ENCODE measurements around the gene TMIGD2.
"Not testable (repeated sequence)": the region's sequence is repeated elsewhere in the genome, so short reads cannot be mapped to it uniquely, and the experiment has no call there.

Gene TMIGD2

DNA sequence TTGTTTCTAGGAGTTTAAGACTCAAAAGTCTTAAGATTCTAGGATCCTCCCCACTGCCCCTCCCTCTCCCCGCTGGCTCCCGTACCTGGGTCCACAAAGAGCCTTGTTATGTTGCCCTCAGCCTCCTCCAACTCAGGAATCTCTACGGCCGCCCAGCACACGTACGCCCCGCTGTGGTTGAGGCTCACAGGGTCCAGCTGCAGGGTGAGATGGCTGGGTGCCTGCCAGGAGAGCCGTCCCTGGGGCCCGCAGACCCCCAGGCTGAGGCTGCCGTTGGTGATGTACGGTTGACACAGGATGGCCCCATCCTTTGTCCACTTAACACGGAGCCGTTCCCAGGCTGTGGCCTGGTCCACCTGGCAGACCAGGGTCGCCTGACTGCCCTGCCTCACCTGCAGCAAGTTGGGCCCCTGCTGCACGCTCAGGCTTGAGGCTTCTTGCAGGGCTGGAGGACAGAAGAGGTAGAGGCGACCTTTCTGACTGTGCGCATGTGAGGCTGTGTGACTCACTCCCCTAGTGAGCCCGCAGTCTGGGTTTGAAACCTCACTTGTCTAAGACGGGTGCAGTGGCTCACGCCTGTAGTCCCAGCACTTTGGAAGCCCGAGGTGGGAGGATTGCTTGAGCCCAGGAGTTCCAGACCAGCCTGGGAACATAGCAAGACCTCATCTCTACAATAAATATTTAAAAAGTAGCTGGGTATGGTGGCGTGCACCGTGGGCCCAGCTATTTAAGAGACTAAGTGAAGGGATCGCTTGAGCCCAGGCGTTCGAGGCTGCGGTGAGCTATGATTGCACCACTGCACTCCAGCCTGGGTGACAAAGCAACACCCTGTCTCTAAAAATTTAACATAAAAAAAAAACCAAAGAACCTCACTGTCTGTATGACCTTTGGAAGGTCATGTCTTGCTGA is 4.0 kb downstream of the TMIGD2 start:
- DNase-seq (ENCODE audit: low read depth in 3 of 3), result no peak

- no peak for DNase-seq (ENCODE audit: low read depth in 3 of 3)
These were observed 6.0 kb downstream of the TMIGD2 start for GRCh38 chr19:4295972-4296771.

GRCh38 chr19:4294389-4294788 is 7.8 kb downstream of the TMIGD2 start:
- no peak for DNase-seq (ENCODE audit: low read depth in 3 of 3)

GRCh38 chr19:4292515-4292914 is 9.7 kb downstream of the TMIGD2 start:
- no peak for DNase-seq (ENCODE audit: low read depth in 3 of 3)

DNA sequence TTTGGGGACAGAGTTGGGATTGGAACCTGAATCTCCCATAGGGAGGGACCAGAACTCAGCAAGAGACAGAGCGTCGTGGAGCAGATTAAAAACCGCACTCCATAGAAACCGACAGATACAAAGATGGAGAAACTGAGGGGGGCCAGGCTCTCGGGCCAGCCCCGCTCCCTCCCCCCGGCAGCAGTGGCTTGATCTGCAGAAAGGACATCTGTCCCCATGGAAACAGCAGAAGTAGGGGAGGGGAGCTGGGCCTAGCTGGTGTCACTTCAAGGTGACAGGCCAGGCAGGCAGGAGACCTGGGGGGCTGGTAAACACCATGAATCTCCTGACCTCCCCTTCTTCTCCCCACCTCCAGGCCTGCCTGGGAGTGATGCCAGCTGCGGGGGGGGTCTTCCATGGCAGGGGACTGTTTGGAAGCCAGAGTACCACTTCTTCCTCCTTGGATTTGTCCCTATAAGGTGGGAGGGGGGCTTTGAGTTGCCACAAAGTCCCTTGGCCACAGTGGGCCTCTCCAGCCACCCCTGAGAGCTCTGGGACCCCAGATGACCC is 10.9 kb downstream of the TMIGD2 start:
- DNase-seq (ENCODE audit: low read depth in 3 of 3), result no peak

DNA sequence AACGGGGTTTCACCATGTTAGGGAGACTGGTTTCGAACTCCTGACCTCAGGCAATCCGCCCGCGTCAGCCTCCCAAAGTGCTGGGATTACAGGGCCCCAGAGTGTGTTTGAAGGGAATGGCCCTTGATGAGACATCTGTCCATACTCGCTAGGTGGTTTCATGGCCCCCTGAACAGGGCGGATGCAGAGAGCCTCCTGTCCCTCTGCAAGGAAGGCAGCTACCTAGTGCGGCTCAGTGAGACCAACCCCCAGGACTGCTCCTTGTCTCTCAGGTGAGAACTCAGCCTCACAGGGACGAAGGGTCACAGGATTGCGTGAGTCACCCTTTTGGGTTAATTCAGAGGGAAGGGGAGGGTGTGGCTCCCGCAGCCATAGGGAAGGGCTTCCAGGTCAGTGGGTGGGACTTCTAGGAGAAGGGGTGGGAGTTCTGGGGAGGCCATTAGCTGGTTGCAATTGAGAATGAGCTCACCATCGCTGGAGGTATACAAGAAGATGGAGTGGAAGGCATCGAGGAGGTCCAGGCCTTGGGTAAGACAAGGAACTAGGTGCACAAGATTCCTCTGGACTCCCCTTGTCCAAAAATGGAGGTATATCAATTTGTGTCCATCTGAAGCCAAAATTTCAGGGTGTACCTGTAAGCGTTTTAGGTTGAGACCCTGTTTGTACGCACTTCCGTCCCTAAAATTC is 14.0 kb downstream of the TMIGD2 start:
- DNase-seq (ENCODE audit: low read depth in 3 of 3), result no peak

DNA sequence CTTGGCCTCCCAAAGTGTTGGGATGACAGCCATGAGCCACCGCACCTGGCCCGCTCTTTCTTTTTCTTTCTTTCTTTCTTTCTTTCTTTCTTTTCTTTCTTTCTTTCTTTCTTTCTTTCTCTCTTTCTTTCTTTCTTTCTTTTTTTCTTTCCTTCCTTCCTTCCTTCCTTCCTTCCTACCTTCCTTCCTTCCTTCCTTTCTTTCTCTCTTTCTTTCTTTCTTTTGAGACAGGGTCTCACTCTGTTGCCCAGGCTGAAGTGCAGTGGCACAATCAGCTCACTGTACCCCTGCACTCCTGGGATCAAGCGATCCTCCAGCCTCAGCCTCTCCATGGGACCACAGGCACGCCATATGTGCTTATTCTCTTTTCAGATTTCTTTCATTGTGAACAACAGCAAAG is 16.0 kb downstream of the TMIGD2 start:
- DNase-seq (ENCODE audit: low read depth in 3 of 3), result not testable (repeated sequence)

DNA sequence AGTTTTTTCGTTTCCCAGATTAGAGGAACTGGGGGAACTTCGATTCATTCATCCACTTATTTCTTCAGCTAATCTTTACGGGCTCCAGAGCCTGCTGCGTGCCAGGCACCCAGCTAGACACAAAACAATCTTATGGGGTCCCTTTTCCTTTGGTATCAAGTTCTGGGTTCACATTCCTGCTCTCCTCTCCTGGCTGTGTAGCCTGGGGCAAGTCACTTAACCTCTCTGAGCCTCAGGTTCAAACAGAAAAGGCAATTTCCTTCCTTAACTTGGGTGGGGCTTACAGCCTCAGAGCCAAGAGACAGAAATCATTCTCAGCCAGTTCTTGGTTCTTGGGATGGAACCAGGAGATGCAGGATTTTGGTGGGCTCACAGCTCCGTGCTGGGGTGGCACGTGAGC is 17.2 kb downstream of the TMIGD2 start:
- no peak for DNase-seq (ENCODE audit: low read depth in 3 of 3)

DNA sequence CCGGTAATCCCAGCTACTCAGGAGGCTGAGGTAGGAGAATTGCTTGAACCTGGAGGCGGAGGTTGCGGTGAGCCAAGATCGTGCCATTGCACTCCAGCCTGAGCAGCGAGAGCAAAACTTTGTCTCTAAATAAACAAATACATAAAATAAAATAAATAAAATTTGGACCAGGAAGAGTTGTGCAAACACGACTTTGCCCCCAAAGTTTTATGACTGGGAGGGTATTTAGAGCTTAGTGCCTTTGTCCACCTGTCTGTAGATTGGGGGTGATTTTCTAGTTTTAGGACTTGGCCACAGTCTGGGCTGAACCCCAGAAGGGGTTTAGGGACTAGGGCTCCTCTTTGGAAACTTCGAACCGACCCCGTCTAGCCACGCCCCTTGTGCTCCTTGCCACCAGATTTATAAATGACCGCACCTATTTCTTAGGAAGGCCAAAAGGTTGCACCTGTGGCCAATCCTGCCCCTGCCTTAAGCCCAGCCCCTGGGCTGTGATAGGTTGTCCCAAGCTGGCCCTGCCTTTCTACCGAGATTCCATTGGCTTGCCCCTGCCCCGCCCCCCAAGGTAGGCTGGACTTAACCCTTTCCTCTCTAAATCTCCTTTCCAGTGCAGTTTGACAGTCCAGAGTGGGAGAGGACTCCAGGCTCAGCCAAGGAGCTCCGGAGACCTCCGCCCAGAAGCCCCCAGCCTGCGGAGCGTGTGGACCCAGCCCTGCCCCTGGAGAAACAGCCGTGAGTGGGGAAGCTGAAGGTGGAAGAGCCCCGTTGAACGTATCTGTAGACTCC is 17.8 kb downstream of the TMIGD2 start:
- no peak for DNase-seq (ENCODE audit: low read depth in 3 of 3)

- DNase-seq (ENCODE audit: low read depth in 3 of 3), result no peak
These were observed 22.4 kb downstream of the TMIGD2 start for GRCh38 chr19:4279530-4280422.

- no peak for DNase-seq (ENCODE audit: low read depth in 3 of 3)
These were observed 23.0 kb downstream of the TMIGD2 start for GRCh38 chr19:4279267-4279529.

DNA sequence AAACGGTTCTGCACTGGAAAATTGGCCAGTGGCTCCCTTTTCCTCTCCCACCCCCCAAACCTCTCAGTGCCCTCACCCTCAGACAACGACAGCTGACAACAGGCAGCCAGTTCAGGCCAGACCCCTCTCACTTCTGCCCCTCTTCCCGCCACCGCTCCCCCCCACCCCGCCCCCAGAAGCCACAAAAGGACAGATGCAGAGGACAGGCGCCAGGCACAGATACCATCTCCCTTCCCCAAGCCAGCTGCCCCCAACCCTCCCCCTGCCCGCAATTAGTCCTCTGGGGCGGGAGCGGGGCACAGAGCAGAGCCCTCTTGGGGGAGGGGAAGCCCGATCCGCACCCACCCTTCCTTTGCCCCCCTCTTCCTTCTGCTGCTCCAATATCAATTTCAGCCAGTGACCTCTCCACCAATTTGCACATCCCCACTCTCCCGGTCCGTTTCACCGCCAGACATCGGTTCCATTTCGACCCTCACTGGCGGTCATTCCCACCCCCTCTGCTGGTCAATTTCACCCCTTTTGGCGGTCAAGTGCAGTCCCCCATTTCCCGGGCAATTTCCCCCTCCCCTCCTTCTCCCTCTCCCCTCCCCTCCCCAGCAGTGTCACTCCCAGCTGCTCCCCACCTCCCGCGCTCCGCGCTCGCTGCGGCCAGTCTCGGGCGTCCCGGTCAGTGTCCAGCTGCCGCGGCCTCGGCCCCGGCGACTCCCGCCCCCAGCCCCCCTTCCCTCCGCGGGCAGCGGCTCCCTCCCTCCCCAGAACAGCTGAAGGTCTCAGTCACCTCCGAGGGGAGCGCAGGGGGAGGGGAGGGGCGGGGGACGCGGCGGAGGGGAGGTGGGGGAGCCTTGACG is 23.5 kb downstream of the TMIGD2 start, which contains the start of gene SHD:
TSS of gene SHD (plus strand) at position 848 of the 848 bp plus-strand sequence. CDS start 798 bp downstream, outside the sequence.
- DNase-seq (ENCODE audit: low read depth in 3 of 3), result no peak

GRCh38 chr19:4278010-4278409 is 24.2 kb downstream of the TMIGD2 start:
- no peak for DNase-seq (ENCODE audit: low read depth in 3 of 3)

DNA sequence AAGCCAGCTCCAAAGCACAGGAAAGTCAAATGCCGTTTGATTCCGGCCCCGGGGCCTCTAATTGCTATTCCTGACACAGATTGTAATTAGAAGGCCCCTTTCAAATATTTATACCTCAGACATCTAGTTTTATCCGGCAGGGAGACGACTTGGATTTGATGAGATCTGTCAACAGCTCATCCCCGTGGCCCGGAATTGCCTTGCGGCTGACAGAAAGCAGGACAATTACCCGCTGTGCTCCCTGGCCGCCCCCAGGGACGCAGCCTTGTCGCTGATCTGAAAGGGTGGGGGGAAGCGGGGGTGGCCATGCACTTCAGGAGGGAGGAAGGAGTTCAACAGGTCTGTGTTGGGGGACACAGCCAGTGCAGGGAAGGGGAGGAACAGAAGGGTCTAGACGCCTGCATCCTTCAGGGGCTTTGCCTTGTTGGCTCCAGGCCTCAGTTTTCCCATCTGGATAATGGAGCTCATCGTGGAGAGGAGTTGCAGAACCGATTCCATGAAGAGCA is 24.9 kb downstream of the TMIGD2 start:
- no peak for DNase-seq (ENCODE audit: low read depth in 3 of 3)

DNA sequence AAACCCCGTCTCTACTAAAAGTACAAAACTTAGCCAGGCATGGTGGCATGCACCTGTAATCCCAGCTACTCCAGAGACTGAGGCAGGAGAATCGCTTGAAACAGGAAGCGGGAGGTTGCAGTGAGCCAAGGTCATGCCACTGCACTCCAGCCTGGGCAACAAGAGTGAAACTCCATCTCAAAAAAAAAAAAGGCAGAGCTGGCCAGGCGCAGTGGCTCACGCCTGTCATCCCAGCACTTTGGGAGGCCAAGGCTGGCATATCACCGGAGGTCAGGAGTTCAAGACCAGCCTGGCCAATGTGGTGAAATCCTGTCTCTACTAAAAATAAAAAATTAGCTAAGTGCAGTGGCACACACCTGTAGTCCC is 27.9 kb downstream of the TMIGD2 start:
- DNase-seq (ENCODE audit: low read depth in 3 of 3), result not testable (repeated sequence)

DNA sequence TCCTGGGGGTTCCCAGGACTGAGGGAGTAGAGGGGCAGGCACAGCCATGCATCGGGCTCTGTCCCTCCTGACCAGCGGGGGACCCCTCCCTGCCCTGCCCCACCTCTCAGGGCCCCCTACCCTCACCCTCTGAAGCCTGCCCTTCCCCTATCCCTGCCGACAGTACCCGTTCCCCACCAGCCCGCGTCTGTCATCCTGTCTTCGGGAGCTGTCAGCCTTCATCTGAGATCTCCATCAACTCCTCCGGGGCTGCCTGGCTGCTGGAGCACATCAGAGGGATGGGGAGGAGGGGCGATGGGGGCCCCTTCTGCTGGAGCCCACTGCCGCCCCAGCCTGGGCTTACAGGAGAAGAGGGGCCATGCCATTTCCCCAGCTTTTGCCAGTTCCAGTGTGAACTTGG is 29.3 kb downstream of the TMIGD2 start:
- no peak for DNase-seq (ENCODE audit: low read depth in 3 of 3)

DNA sequence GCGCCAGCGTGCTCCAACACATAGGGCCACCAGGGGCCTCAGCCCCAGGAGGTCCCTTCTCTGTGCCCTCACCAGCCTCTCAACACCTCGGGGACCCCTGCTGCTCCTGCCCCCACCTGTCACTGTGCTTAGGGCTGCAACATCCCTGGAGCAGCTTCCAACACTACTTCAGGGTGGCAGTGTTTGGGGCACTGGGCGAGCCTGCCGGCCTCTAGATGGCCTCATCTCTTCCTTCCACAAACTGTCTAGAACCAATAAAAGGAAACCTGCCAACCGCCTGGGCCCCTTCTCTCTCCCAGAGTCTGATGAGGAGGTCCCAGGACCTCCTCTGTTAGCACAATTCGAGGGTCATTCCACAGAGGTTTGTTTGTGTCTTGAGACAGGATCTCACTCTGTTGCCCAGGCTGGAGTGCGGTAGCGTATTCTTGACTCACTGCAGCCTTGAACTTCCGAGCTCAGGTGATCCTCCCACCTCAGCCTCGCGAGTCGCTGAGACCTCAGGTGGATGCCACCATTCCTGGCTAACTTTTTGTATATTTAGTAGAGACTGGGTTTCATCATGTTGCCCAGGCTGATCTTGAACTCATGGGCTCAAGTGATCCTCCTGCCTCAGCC is 33.3 kb downstream of the TMIGD2 start:
- DNase-seq (ENCODE audit: low read depth in 3 of 3), result no peak

- DNase-seq (ENCODE audit: low read depth in 3 of 3), result no peak
These were observed 34.0 kb downstream of the TMIGD2 start for GRCh38 chr19:4267901-4268815.

All from stimulated activated CD4-positive, alpha-beta T cell treated with anti-CD3 and anti-CD28 coated beads, TNF-alpha, amount 100 ng/mL, for 4 hours (primary cell).